Prostate gland (tissue), 2 donors: Measurements from ENCODE around the gene ACER3.

Experiments
- CTCF ChIP-seq, 4 experiments: fragments of 200-600 bp in 2 of 4; fragments of 450-650 bp in 2 of 4; sonication (generic) in 2 of 4; IDR thresholded peaks; 1 replicate in 3 of 4; 2 replicates in 1 of 4; pipeline ENCODE4 v1.5.1; 2016 to 2019; ENCODE audit warnings: antibody characterized with exemption in 4 of 4, mild to moderate bottlenecking in 2 of 4, moderate library complexity in 2 of 4
- POLR2AphosphoS5 ChIP-seq: sonication (generic); formaldehyde crosslinking; IDR thresholded peaks from one replicate; pipeline ENCODE4 v1.6.1; 2017; ENCODE audit warnings: antibody characterized with exemption

- no peak for TF ChIP-seq CTCF (IDR thresholded peaks at IDR 0.05)
- peak; percentile 24 for TF ChIP-seq POLR2AphosphoS5
Measured at GRCh38 chr11:76830639-76831327, 29.9 kb upstream of the ACER3 start.
